Transverse colon (tissue), 3 donors: ENCODE results near the gene NAT8.

Source experiments
- CTCF ChIP-seq, 5 experiments: fragments of 200-600 bp in 3 of 5; fragments of 450-650 bp in 2 of 5; sonication (generic) in 3 of 5; IDR thresholded peaks; 1 replicate in 2 of 5; 2 replicates in 3 of 5; pipeline ENCODE4 v1.5.1; 2016 to 2017; ENCODE audit warnings: antibody characterized with exemption in 5 of 5, inconsistent platforms in 3 of 5, mild to moderate bottlenecking in 2 of 5, moderate library complexity in 1 of 5
- EP300 ChIP-seq: sonication (generic); formaldehyde crosslinking; IDR thresholded peaks from one replicate; pipeline ENCODE4 v1.6.1; 2017; ENCODE audit warnings: antibody characterized with exemption, low read depth
- POLR2A ChIP-seq: fragments of 450-650 bp; IDR thresholded peaks from one replicate; pipeline ENCODE4 v1.6.1; 2016; ENCODE audit warnings: antibody characterized with exemption, mild to moderate bottlenecking, moderate library complexity

- TF ChIP-seq POLR2A, result no peak
- TF ChIP-seq CTCF (IDR thresholded peaks at IDR 0.05), result no peak
- TF ChIP-seq EP300, result no peak
These were observed 40.4 kb downstream of the NAT8 start for GRCh38 chr2:73601780-73602179.
